Astrocyte (in vitro differentiated cells and primary cell): ENCODE results near the gene FES. TPM values are rescaled to one million over a fixed set of nuclear protein-coding genes. Genes with fewer than 3 reads are reported as not detected.

Experiments
- DNase-seq: peaks from one replicate; pipeline ENCODE4 v3.0.0-alpha.2; 2010; ENCODE audit warnings: low read depth
- FAIRE-seq: peaks from 2 replicates; lab custom pipeline; 2011; peaks lifted over from hg19 to GRCh38; lab: Jason Lieb, UNC
- H2AFZ ChIP-seq: 2 replicates; pipeline ENCODE4 v1.6.0; 2012; ENCODE audit warnings: low read depth, low read length, inconsistent platforms
- H3K27ac ChIP-seq: 2 replicates; pipeline ENCODE4 v1.5.1; 2011; ENCODE audit warnings: low read depth, low read length, inconsistent platforms
- H3K27me3 ChIP-seq: 2 replicates; pipeline ENCODE4 v1.6.0; 2011; ENCODE audit warnings: low read length, inconsistent platforms; ENCODE audit not compliant: insufficient read depth
- H3K36me3 ChIP-seq: 2 replicates; pipeline ENCODE4 v1.5.1; 2011; ENCODE audit warnings: low read length, inconsistent platforms; ENCODE audit not compliant: insufficient read depth
- H3K4me1 ChIP-seq: 2 replicates; pipeline ENCODE4 v1.5.1; 2011; ENCODE audit warnings: low read length, inconsistent platforms; ENCODE audit not compliant: insufficient read depth
- H3K4me2 ChIP-seq: 2 replicates; pipeline ENCODE4 v1.6.0; 2012; ENCODE audit warnings: low read length, inconsistent platforms
- H3K4me3 ChIP-seq: 2 replicates; pipeline ENCODE4 v1.5.1; 2011; ENCODE audit warnings: low read depth, mild to moderate bottlenecking, low read length, inconsistent platforms; ENCODE audit not compliant: insufficient read depth
- H3K79me2 ChIP-seq: 2 replicates; pipeline ENCODE4 v1.6.0; 2012; ENCODE audit warnings: mild to moderate bottlenecking, low read length, inconsistent platforms; ENCODE audit not compliant: insufficient read depth
- H3K9ac ChIP-seq: 2 replicates; pipeline ENCODE4 v1.6.0; 2012; ENCODE audit warnings: mild to moderate bottlenecking, low read length, inconsistent platforms
- H3K9me3 ChIP-seq: 2 replicates; pipeline ENCODE4 v1.5.1; 2012; ENCODE audit warnings: low read depth, mild to moderate bottlenecking, low read length, inconsistent platforms; ENCODE audit not compliant: insufficient read depth
- H4K20me1 ChIP-seq: 2 replicates; pipeline ENCODE4 v1.6.0; 2012; ENCODE audit warnings: low read length, inconsistent platforms; ENCODE audit not compliant: insufficient read depth
- H3K27ac Mint-ChIP-seq: one replicate; pipeline ENCODE4 v1.8.0; 2021; ENCODE audit warnings: mild to moderate bottlenecking, mixed read lengths; ENCODE audit not compliant: unreplicated experiment
- H3K27me3 Mint-ChIP-seq: one replicate; pipeline ENCODE4 v1.8.0; 2021; ENCODE audit warnings: low read depth, mixed read lengths; ENCODE audit not compliant: unreplicated experiment
- H3K36me3 Mint-ChIP-seq: one replicate; pipeline ENCODE4 v1.8.0; 2021; ENCODE audit warnings: low read depth, mixed read lengths; ENCODE audit not compliant: unreplicated experiment
- H3K4me1 Mint-ChIP-seq: one replicate; pipeline ENCODE4 v1.8.0; 2021; ENCODE audit warnings: low read depth, mixed read lengths; ENCODE audit not compliant: unreplicated experiment
- H3K4me3 Mint-ChIP-seq: one replicate; pipeline ENCODE4 v1.8.0; 2021; ENCODE audit warnings: mild to moderate bottlenecking, moderate library complexity, mixed read lengths; ENCODE audit not compliant: unreplicated experiment
- H3K9me3 Mint-ChIP-seq: one replicate; pipeline ENCODE4 v1.8.0; 2021; ENCODE audit warnings: mild to moderate bottlenecking, mixed read lengths; ENCODE audit not compliant: unreplicated experiment
- CTCF ChIP-seq: IDR thresholded peaks from 2 replicates; pipeline ENCODE4 v1.5.1; 2011; ENCODE audit warnings: low read depth, mild to moderate bottlenecking, inconsistent platforms, low read length, moderate library complexity; ENCODE audit not compliant: insufficient read depth
- EZH2 ChIP-seq: IDR thresholded peaks from 2 replicates; pipeline ENCODE4 v1.6.1; 2012; ENCODE audit warnings: mild to moderate bottlenecking, low read length, inconsistent platforms; ENCODE audit not compliant: insufficient read depth
- total RNA-seq: library from RNA; stranded (reverse); gene quantifications from 2 replicates; pipeline ENCODE4 v1.2.1, GENCODE V29; 2021

Gene FES
- total RNA-seq, 1 donor from 2014 or later, result 7.2 TPM

DNA sequence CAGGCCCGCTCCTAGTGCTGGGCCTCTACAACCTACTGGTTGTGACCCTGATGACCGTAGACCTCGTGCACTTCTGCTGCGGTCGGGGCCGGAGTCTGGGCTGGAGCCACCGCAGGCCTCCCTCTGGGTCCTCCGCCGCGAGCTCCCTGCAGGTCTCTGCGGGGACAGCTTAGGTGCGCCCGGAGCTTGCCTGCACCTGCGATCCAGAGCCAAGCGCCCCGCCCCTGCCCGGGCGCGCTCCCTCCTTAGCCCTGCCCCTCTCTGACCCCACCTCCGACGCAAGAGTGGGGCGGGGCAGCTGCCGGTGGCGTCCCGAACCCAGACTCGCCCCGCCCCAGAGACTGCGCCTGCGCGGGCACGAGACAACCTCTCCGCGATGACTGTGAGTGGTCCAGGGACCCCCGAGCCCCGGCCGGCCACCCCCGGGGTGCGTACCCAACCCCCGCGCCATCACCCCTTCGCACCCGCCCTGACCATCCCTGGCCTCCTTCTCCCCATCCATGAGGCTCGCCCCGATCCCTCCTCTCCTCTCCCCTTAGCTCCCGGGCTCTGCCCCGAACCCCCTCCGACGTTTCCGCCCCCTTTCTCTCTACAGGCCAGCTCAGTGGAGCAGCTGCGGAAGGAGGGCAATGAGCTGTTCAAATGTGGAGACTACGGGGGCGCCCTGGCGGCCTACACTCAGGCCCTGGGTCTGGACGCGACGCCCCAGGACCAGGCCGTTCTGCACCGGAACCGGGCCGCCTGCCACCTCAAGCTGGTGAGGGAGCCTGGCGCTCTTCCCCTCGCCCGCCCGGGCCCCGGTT is 50.8 kb downstream of the FES start, which contains the start of gene UNC45A:
Gene UNC45A (plus strand): TSS at position 337 of the 803 bp plus-strand sequence. CDS start 40 bp downstream, at position 377.
- Histone ChIP-seq H3K27ac (peak within 1 kb of the TSS; percentile 69), H3K9ac (peak within 1 kb of the TSS; percentile 88), H3K9me3 (no peaks in the 10 kb centered on the region), H3K27me3 (no peaks in the 10 kb centered on the region), H3K4me3 (peak within 1 kb of the TSS; percentile 67), H3K36me3 (peaks cover 17% of the 10 kb centered on the region), H3K4me1 (peaks cover 34% of the 10 kb centered on the region), H3K4me2 (peak within 1 kb of the TSS; percentile 92), H4K20me1 (peaks cover 11% of the 10 kb centered on the region), H2AFZ (peak within 1 kb of the TSS; percentile 92), H3K79me2 (peaks cover 24% of the 10 kb centered on the region)
- FAIRE-seq, result no peak
- peaks cover 6% of the 10 kb centered on the region for H3K36me3 Mint-ChIP-seq
- H3K9me3 Mint-ChIP-seq, result no peaks in the 10 kb centered on the region
- peak within 1 kb of the TSS; percentile 86 for H3K4me3 Mint-ChIP-seq
- H3K27ac Mint-ChIP-seq, result peak within 1 kb of the TSS; percentile 20
- TF ChIP-seq CTCF (no peak), EZH2 (no peak)
- peak; percentile 69 for DNase-seq
- H3K4me1 Mint-ChIP-seq, result peaks cover 12% of the 10 kb centered on the region
- H3K27me3 Mint-ChIP-seq, result peaks cover 2% of the 10 kb centered on the region

DNA sequence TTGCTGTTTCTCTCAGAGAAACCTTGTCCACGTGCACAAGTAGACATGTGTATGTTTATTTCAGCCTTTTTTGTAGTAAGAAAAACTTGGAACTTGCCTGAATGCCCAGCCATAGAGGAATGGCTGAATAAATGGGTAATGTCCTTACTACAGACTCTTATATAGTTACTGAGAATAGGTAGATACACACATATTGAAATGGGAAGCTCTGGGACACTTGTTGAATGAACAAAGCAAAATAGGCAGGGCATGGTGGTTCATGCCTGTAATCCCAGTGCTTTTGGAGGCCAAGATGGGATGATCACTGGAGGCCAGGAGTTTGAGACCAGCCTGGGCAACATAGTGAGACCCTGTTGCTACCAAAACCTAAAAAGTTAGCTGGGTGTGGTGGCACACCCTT is 52.5 kb downstream of the FES start:
- peaks cover 12% of the 10 kb centered on the region for H3K36me3 Mint-ChIP-seq
- DNase-seq, result no peak
- H3K27ac ChIP-seq, result no peak overlapping the region
- H3K36me3 ChIP-seq, result peaks cover 26% of the 10 kb centered on the region
- H3K4me1 Mint-ChIP-seq, result peaks cover 12% of the 10 kb centered on the region
- peaks cover 11% of the 10 kb centered on the region for H4K20me1 ChIP-seq
- no peak overlapping the region for H3K9ac ChIP-seq
- H3K9me3 Mint-ChIP-seq, result no peaks in the 10 kb centered on the region
- peaks cover 2% of the 10 kb centered on the region for H3K27me3 Mint-ChIP-seq
- H3K27me3 ChIP-seq, result no peaks in the 10 kb centered on the region
- H3K4me2 ChIP-seq, result peak overlapping the region; percentile 92
- H3K4me3 ChIP-seq, result no peak overlapping the region
- no peak overlapping the region for H2AFZ ChIP-seq
- no peak overlapping the region for H3K27ac Mint-ChIP-seq
- no peaks in the 10 kb centered on the region for H3K9me3 ChIP-seq
- H3K79me2 ChIP-seq, result peaks cover 24% of the 10 kb centered on the region
- peaks cover 23% of the 10 kb centered on the region for H3K4me1 ChIP-seq
- FAIRE-seq, result no peak
- TF ChIP-seq CTCF (no peak), EZH2 (no peak)
- H3K4me3 Mint-ChIP-seq, result no peak overlapping the region

- TF ChIP-seq CTCF, result no peak
- no peak for TF ChIP-seq EZH2
- peaks cover 18% of the 10 kb centered on the region for H4K20me1 ChIP-seq
- FAIRE-seq (no peak), DNase-seq (no peak)
- no peaks in the 10 kb centered on the region for H3K9me3 Mint-ChIP-seq
- peaks cover 36% of the 10 kb centered on the region for H3K36me3 ChIP-seq
- no peak overlapping the region for H3K27ac Mint-ChIP-seq
- peaks cover 12% of the 10 kb centered on the region for H3K4me1 Mint-ChIP-seq
- no peak overlapping the region for H3K4me3 Mint-ChIP-seq
- H3K79me2 ChIP-seq, result peaks cover 24% of the 10 kb centered on the region
- H3K4me3 ChIP-seq, result no peak overlapping the region
- no peaks in the 10 kb centered on the region for H3K9me3 ChIP-seq
- no peaks in the 10 kb centered on the region for H3K27me3 Mint-ChIP-seq
- H3K27ac ChIP-seq, result no peak overlapping the region
- peaks cover 12% of the 10 kb centered on the region for H3K36me3 Mint-ChIP-seq
- H3K4me1 ChIP-seq, result peaks cover 20% of the 10 kb centered on the region
- no peak overlapping the region for H3K4me2 ChIP-seq
- no peak overlapping the region for H3K9ac ChIP-seq
- H3K27me3 ChIP-seq, result no peaks in the 10 kb centered on the region
- H2AFZ ChIP-seq, result no peak overlapping the region
Measured at GRCh38 chr15:90938261-90938660, 54.0 kb downstream of the FES start.
